ENCODE results near the gene COPS3. TPM values are rescaled to one million over a fixed set of nuclear protein-coding genes. Genes with fewer than 3 reads are reported as not detected.

The COPS3 gene
- total and polyA plus RNA-seq, 9 of the 15 experiments (the other 6 are each of a cell fraction or from before 2014, with no cell fraction given), result 92.4 to 295 (median 167) TPM

- ATAC-seq (no peak), FAIRE-seq (no peak), DNase-seq (ENCODE audit: extremely low read depth in 1 of 4, low spot score in 3 of 4) (no peak)
- TF ChIP-seq ARNT (IDR thresholded peaks at IDR 0.05) (no peak), ZNF239 (CRISPR knock-in tag; IDR thresholded peaks at IDR 0.05) (no peak), MTF1 (CRISPR knock-in tag; IDR thresholded peaks at IDR 0.05; ENCODE audit: borderline replicate concordance) (no peak), SP2 (IDR thresholded peaks at IDR 0.05; ENCODE audit: extremely low read depth, low read depth, low read length, poor library complexity, severe bottlenecking) (no peak), PYGO2 (tag; IDR thresholded peaks at IDR 0.05) (no peak), NRF1 (conservative IDR thresholded peaks at IDR 0.05 in 1 of 2, IDR thresholded peaks at IDR 0.05 in 1 of 2) (no peak), DLX4 (CRISPR knock-in tag; IDR thresholded peaks at IDR 0.05) (no peak), PHF20 (IDR thresholded peaks at IDR 0.05; ENCODE audit: partially characterized antibody) (no peak), ZNF431 (CRISPR knock-in tag; IDR thresholded peaks at IDR 0.05) (no peak), TCF3 (CRISPR knock-in tag; IDR thresholded peaks at IDR 0.05) (no peak), GABPA (tag; conservative IDR thresholded peaks at IDR 0.05; ENCODE audit: low read depth) (no peak), NR4A1 (CRISPR knock-in tag; IDR thresholded peaks at IDR 0.05) (no peak), NR4A1 (tag; IDR thresholded peaks at IDR 0.05) (no peak), FOXA3 (CRISPR knock-in tag; conservative IDR thresholded peaks at IDR 0.05 in 1 of 2, IDR thresholded peaks at IDR 0.05 in 1 of 2) (no peak), TBL1XR1 (IDR thresholded peaks at IDR 0.05; ENCODE audit: low read length in 2 of 2) (no peak)
- Histone ChIP-seq H3K79me2 (ENCODE audit: control insufficient read depth, insufficient read depth, low read length) (no peaks in the 10 kb centered on the region), H3K36me3 (ENCODE audit: control insufficient read depth, insufficient read depth, low read length) (peaks cover 84% of the 10 kb centered on the region; the same call in 2 of the 3 replicates), H3K4me3 (no peak overlapping the region), H3K9me1 (ENCODE audit: control insufficient read depth, insufficient read depth, low read length) (no peaks in the 10 kb centered on the region), H3K4me1 (replicated peaks in 1 of 2; ENCODE audit: control insufficient read depth in 2 of 2, insufficient read depth in 2 of 2, low read length in 2 of 2) (peaks cover 0 to 11% of the 10 kb centered on the region in 2 experiments; a peak in 2 of 5 replicates), H3K9me3 (replicated peaks; ENCODE audit: control insufficient read depth, insufficient read depth, low read depth, low read length) (no peaks in the 10 kb centered on the region), H3K9ac (ENCODE audit: insufficient read depth in 1 of 2, low read depth in 2 of 2, low read length in 2 of 2) (no peak overlapping the region), H3K27me3 (ENCODE audit: control insufficient read depth in 2 of 2, insufficient read depth in 2 of 2, low read length in 2 of 2) (no peaks in the 10 kb centered on the region), H2AFZ (ENCODE audit: low read depth, low read length) (no peak overlapping the region), H4K20me1 (replicated peaks; ENCODE audit: control insufficient read depth, insufficient read depth, low read length) (no peaks in the 10 kb centered on the region; the same call in 1 of the 2 replicates), H3K4me2 (ENCODE audit: insufficient read depth, low read length) (no peak overlapping the region), H3K27ac (ENCODE audit: extremely low read depth, low read depth, low read length) (no peak overlapping the region)
- WGBS (ENCODE audit: insufficient coverage, low coverage, missing lambda C conversion rate), result 95% methylated on average over 3 of the region's 3 CpGs
- in situ Hi-C loops (cut with MboI), result no loop called here
- POLR2A ChIA-PET, result no interaction called here
- intact Hi-C loops (cut with micrococcal nuclease), result no loop called here
- CTCF ChIA-PET (ENCODE audit: low intra/inter-chr PET ratio), result no interaction called here
- no TSS peak for BruUV-seq (replicated peaks)
Observed at GRCh38 chr17:17217995-17218394, 63.1 kb downstream of the COPS3 start.

Measured in K562 (cell line).